HepG2 (cell line): Measurements from ENCODE around the gene AADACL2. TPM values are rescaled to one million over a fixed set of nuclear protein-coding genes. Genes with fewer than 3 reads are reported as not detected.

Experiments
- ATAC-seq: fragments of 200-7000 bp; cut with Tn5 transposase; 3 replicates; pipeline ENCODE4 v1.9.1; 2020; ENCODE audit warnings: mild to moderate bottlenecking, moderate library complexity
- BruUV-seq: library from RNA; stranded (reverse); fragments of 400-500 nt; replicated peaks from 2 replicates; lab custom pipeline; 2021; lab: Mats Ljungman, UMichigan
- CTCF ChIA-PET: fragments of 300-600 bp; formaldehyde crosslinking; extraction: SDS; loops from one replicate; lab custom pipeline; 2021; ENCODE audit warnings: low total read pairs, inconsistent platforms, low intra/inter-chr PET ratio; lab: Yijun Ruan, JAX
- POLR2A ChIA-PET: fragments of 350-600 bp; sonication (Branson Sonifier 250); formaldehyde crosslinking; loops from one replicate; lab custom pipeline; 2020; ENCODE audit warnings: antibody characterized with exemption, inconsistent platforms; lab: Yijun Ruan, JAX
- DNase-seq: peaks from one replicate; pipeline ENCODE4 v3.0.0-alpha.2; 2015; ENCODE audit warnings: low spot score
- FAIRE-seq: peaks from 3 replicates; lab custom pipeline; 2011; peaks lifted over from hg19 to GRCh38; lab: Jason Lieb, UNC
- H2AFZ ChIP-seq: one replicate; pipeline ENCODE4 v1.6.1; 2011; ENCODE audit warnings: low read length, inconsistent platforms
- H3K27ac ChIP-seq: fragments of 300-600 bp; 3 replicates; pipeline ENCODE4 v1.8.0; 2011; ENCODE audit warnings: mixed run types, mild to moderate bottlenecking, mixed read lengths, low read length, inconsistent platforms; ENCODE audit not compliant: insufficient read depth; ENCODE audit errors: extremely low read length
- H3K27me3 ChIP-seq, 2 experiments: fragments of 200-600 bp in 1 of 2; 2 replicates in 1 of 2; 3 replicates in 1 of 2; pipeline versions ENCODE4 v1.6.0 to v1.8.0; 2011; ENCODE audit warnings: low read length in 2 of 2, mild to moderate bottlenecking in 2 of 2, moderate library complexity in 2 of 2, inconsistent platforms in 1 of 2; ENCODE audit not compliant: insufficient read depth in 2 of 2, control insufficient read depth in 1 of 2
- H3K36me3 ChIP-seq, 2 experiments: fragments of 200-600 bp in 1 of 2; replicated peaks in 1 of 2; 2 replicates in 1 of 2; 3 replicates in 1 of 2; pipeline versions ENCODE4 v1.5.1 to v1.8.0; 2011; ENCODE audit warnings: low read length in 2 of 2, inconsistent platforms in 1 of 2; ENCODE audit not compliant: insufficient read depth in 2 of 2, control insufficient read depth in 1 of 2
- H3K4me1 ChIP-seq: 2 replicates; pipeline ENCODE4 v1.5.1; 2012; ENCODE audit warnings: low read length, inconsistent platforms; ENCODE audit not compliant: insufficient read depth
- H3K4me2 ChIP-seq: 2 replicates; pipeline ENCODE4 v1.6.0; 2011; ENCODE audit warnings: low read depth, low read length, inconsistent platforms
- H3K4me3 ChIP-seq, 3 experiments: fragments of 200-600 bp in 1 of 3; sonication (generic), shearing (Covaris generic) in 1 of 3; replicated peaks in 1 of 3; 2 replicates each; pipeline ENCODE4 v1.5.1; 2011 to 2016; ENCODE audit warnings: low read length in 3 of 3, inconsistent platforms in 2 of 3, low read depth in 2 of 3, mild to moderate bottlenecking in 2 of 3, control low read depth in 1 of 3, mixed read lengths in 1 of 3; ENCODE audit not compliant: insufficient read depth in 1 of 3
- H3K79me2 ChIP-seq: one replicate; pipeline ENCODE4 v1.6.1; 2011; ENCODE audit warnings: low read length, inconsistent platforms; ENCODE audit not compliant: insufficient read depth
- H3K9ac ChIP-seq: 2 replicates; pipeline ENCODE4 v1.6.0; 2011; ENCODE audit warnings: mild to moderate bottlenecking, low read depth, low read length, inconsistent platforms; ENCODE audit not compliant: insufficient read depth
- H3K9me3 ChIP-seq: 2 replicates; pipeline ENCODE4 v1.5.1; 2012; ENCODE audit warnings: mild to moderate bottlenecking, low read length
- H4K20me1 ChIP-seq: 2 replicates; pipeline ENCODE4 v1.6.0; 2011; ENCODE audit warnings: inconsistent platforms, mild to moderate bottlenecking, low read length, moderate library complexity; ENCODE audit not compliant: insufficient read depth
- ELF3 ChIP-seq: IDR thresholded peaks from 2 replicates; pipeline ENCODE4 v1.6.1; 2016; ENCODE audit warnings: missing genetic modification reagents, missing compliant biosample characterization
- IKZF1 ChIP-seq: fragments of 450-650 bp; IDR thresholded peaks from 2 replicates; pipeline ENCODE4 v1.7.1; 2016
- SOX13 ChIP-seq, 3 experiments: fragments of 450-650 bp in 1 of 3; sonication (generic) in 1 of 3; formaldehyde crosslinking in 1 of 3; IDR thresholded peaks in 2 of 3; conservative IDR thresholded peaks in 1 of 3; 2 replicates each; pipeline versions ENCODE4 v1.5.0 to v1.6.1; 2016 to 2020; ENCODE audit warnings: antibody characterized with exemption in 1 of 3, mild to moderate bottlenecking in 1 of 3, missing compliant biosample characterization in 1 of 3, missing genetic modification reagents in 1 of 3, moderate library complexity in 1 of 3
- TBX2 ChIP-seq: sonication (generic); formaldehyde crosslinking; IDR thresholded peaks from 2 replicates; pipeline ENCODE4 v1.5.0; 2020; ENCODE audit warnings: missing genetic modification reagents, mild to moderate bottlenecking, borderline replicate concordance
- ZFYVE20 ChIP-seq: sonication (generic); formaldehyde crosslinking; IDR thresholded peaks from 2 replicates; pipeline ENCODE4 v1.8.0; 2023; ENCODE audit warnings: low read depth, mild to moderate bottlenecking, moderate library complexity, missing genetic modification reagents, borderline replicate concordance
- ZNF367 ChIP-seq: sonication (generic); formaldehyde crosslinking; IDR thresholded peaks from 2 replicates; pipeline ENCODE4 v1.4.0; 2020; ENCODE audit warnings: missing genetic modification reagents, borderline replicate concordance
- WGBS: methylation state at CpG from one replicate; pipeline ENCODE4 v1.1.6; 2017; ENCODE audit warnings: low lambda C conversion rate; 5-methylcytosine and 5-hydroxymethylcytosine counted together
- in situ Hi-C: cut with HindIII; loops from 2 replicates; pipeline ENCODE4 v1.10.0; 2017; ENCODE audit warnings: low pct_unique_long_range_greater_than_20kb; ENCODE audit not compliant: extremely low pct_ligation_motif_present
- intact Hi-C: fragments of 100-400 bp; cut with micrococcal nuclease; formaldehyde crosslinking; loops from one replicate; pipeline ENCODE4 v1.10.0; 2022; ENCODE audit not compliant: unreplicated experiment
- polyA plus RNA-seq, 8 experiments: library from polyadenylated mRNA; depleted of rRNA in 3 of 8; stranded (reverse) in 7 of 8; unstranded in 1 of 8; fragments of >200 nt; fragmentation: Illumina TruSeq in 4 of 8; extraction: Trizol in 4 of 8; gene quantifications; 2 replicates each; pipeline versions ENCODE4 v1.2.1 to v1.2.3, GENCODE V29; 2011 to 2016; ENCODE audit warnings: low read depth in 4 of 8, missing spikeins in 1 of 8, mixed read lengths in 1 of 8; ENCODE audit not compliant: insufficient read depth in 1 of 8
- total RNA-seq, 5 experiments: library from RNA; depleted of rRNA; stranded (reverse); fragments of >200 nt; fragmentation: Illumina TruSeq; extraction: Trizol; gene quantifications; 2 replicates each; pipeline ENCODE4 v1.2.3, GENCODE V29; 2016; ENCODE audit warnings: low read depth in 1 of 5
- TF ChIP-seq, protein P1 (sequence below): sonication (generic); formaldehyde crosslinking; IDR thresholded peaks from 2 replicates; pipeline ENCODE4 v1.5.0; 2020; ENCODE audit warnings: mild to moderate bottlenecking, missing genetic modification reagents
- TF ChIP-seq, protein P2 (sequence below): sonication (generic); formaldehyde crosslinking; IDR thresholded peaks from 2 replicates; pipeline ENCODE4 v1.5.0; 2020; ENCODE audit warnings: mild to moderate bottlenecking, missing genetic modification reagents

Gene AADACL2
- total and polyA plus RNA-seq, 2 of the 13 experiments (the other 11 are each of a cell fraction or from before 2014, with no cell fraction given): not detected

GRCh38 chr3:151793636-151794035 lies 59.9 kb downstream of the AADACL2 start:
- POLR2A ChIA-PET: no interaction called here
- H3K36me3 ChIP-seq: no peaks in the 10 kb centered on the region
- no peak for FAIRE-seq
- BruUV-seq: no TSS peak
- H3K4me3 ChIP-seq: no peak overlapping the region
- in situ Hi-C loops (loop anchor here (25.0 kb wide), 1 partner anchor 581 kb away; the partner anchor contains the start of gene GPR171), intact Hi-C loops (no loop called here)
- 74% methylated on average over 2 of the region's 2 CpGs for WGBS
- H3K9me3 ChIP-seq: peaks cover 5% of the 10 kb centered on the region
- CTCF ChIA-PET: no interaction called here
- no peak overlapping the region for H3K9ac ChIP-seq
- no peak overlapping the region for H2AFZ ChIP-seq
- H3K27ac ChIP-seq: no peak overlapping the region
- no peaks in the 10 kb centered on the region for H3K79me2 ChIP-seq
- TF ChIP-seq TBX2: no peak
- no peak for TF ChIP-seq IKZF1
- H3K27me3 ChIP-seq: no peaks in the 10 kb centered on the region
- no peak overlapping the region for H3K4me2 ChIP-seq
- ATAC-seq: no peak
- H3K4me1 ChIP-seq: peaks cover 32% of the 10 kb centered on the region
- DNase-seq: no peak
- H4K20me1 ChIP-seq: no peaks in the 10 kb centered on the region

DNA sequence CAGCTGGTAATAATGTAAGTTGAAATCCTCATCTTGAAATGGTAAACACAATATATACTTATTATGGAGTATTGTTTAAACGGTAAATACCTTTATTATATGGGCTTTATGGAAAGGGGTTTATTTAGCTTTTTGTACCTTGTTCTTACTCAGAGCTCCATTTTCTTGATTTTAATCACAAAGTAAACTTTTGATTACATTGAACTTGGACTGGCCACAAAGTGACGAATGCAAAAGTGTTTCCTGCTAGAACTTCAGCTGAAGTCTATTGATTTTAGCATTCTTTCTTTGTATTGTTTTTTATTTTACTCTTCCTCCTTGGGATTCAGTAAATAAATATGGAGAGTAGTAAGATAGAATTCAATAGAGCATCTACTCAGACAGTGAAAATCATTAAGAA lies 60.4 kb downstream of the AADACL2 start:
- FAIRE-seq: no peak
- 43% methylated on average over 2 of the region's 2 CpGs for WGBS
- TF ChIP-seq, protein P1, sequence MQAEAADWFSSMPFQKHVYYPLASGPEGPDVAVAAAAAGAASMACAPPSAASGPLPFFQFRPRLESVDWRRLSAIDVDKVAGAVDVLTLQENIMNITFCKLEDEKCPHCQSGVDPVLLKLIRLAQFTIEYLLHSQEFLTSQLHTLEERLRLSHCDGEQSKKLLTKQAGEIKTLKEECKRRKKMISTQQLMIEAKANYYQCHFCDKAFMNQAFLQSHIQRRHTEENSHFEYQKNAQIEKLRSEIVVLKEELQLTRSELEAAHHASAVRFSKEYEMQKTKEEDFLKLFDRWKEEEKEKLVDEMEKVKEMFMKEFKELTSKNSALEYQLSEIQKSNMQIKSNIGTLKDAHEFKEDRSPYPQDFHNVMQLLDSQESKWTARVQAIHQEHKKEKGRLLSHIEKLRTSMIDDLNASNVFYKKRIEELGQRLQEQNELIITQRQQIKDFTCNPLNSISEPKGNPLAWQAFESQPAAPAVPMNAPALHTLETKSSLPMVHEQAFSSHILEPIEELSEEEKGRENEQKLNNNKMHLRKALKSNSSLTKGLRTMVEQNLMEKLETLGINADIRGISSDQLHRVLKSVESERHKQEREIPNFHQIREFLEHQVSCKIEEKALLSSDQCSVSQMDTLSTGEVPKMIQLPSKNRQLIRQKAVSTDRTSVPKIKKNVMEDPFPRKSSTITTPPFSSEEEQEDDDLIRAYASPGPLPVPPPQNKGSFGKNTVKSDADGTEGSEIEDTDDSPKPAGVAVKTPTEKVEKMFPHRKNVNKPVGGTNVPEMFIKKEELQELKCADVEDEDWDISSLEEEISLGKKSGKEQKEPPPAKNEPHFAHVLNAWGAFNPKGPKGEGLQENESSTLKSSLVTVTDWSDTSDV: no peak
- TF ChIP-seq ZNF367 (CRISPR knock-in tag): no peak
- TF ChIP-seq, protein P2, sequence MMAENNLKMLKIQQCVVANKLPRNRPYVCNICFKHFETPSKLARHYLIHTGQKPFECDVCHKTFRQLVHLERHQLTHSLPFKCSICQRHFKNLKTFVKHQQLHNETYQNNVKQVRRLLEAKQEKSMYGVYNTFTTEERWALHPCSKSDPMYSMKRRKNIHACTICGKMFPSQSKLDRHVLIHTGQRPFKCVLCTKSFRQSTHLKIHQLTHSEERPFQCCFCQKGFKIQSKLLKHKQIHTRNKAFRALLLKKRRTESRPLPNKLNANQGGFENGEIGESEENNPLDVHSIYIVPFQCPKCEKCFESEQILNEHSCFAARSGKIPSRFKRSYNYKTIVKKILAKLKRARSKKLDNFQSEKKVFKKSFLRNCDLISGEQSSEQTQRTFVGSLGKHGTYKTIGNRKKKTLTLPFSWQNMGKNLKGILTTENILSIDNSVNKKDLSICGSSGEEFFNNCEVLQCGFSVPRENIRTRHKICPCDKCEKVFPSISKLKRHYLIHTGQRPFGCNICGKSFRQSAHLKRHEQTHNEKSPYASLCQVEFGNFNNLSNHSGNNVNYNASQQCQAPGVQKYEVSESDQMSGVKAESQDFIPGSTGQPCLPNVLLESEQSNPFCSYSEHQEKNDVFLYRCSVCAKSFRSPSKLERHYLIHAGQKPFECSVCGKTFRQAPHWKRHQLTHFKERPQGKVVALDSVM (CRISPR knock-in tag): no peak
- TF ChIP-seq SOX13 (IDR thresholded peaks at IDR 0.05): no peak
- TF ChIP-seq SOX13 (CRISPR knock-in tag; conservative IDR thresholded peaks at IDR 0.05 in 1 of 2, IDR thresholded peaks at IDR 0.05 in 1 of 2): peak in 1 of 2 experiments; percentile 47; a peak in 1 of 4 replicates
- TF ChIP-seq ZFYVE20 (CRISPR knock-in tag): no peak
- 0 out of 2 replicates have a peak, but pooled peaks have one; percentile 53 for TF ChIP-seq ELF3 (CRISPR knock-in tag)

More for the DNA sequence above, 60.4 kb downstream of the AADACL2 start:
- Histone ChIP-seq H3K79me2 (no peaks in the 10 kb centered on the region), H3K36me3 (no peaks in the 10 kb centered on the region), H3K9ac (no peak overlapping the region), H3K27ac (no peak overlapping the region), H3K4me1 (peaks cover 31% of the 10 kb centered on the region), H3K9me3 (peaks cover 5% of the 10 kb centered on the region), H4K20me1 (no peaks in the 10 kb centered on the region), H2AFZ (no peak overlapping the region), H3K4me2 (no peak overlapping the region), H3K27me3 (no peaks in the 10 kb centered on the region), H3K4me3 (no peak overlapping the region)
- CTCF ChIA-PET: no interaction called here
- POLR2A ChIA-PET: no interaction called here
- BruUV-seq: no TSS peak
- ATAC-seq: no peak
- DNase-seq: no peak
- in situ Hi-C loops: loop anchor here (25.0 kb wide), 1 partner anchor 582 kb away; the partner anchor contains the start of gene GPR171
- intact Hi-C loops: no loop called here
